ENCODE measurements around the gene SLMAP. TPM values are rescaled to one million over a fixed set of nuclear protein-coding genes. Genes with fewer than 3 reads are reported as not detected.

SLMAP gene
- total RNA-seq, 1 donor from 2014 or later, result 71.4 TPM

- Mint-ChIP-seq H3K4me3 (ENCODE audit: unreplicated experiment) (no peak overlapping the region), H3K4me1 (ENCODE audit: low read depth, unreplicated experiment) (peaks cover 30% of the 10 kb centered on the region), H3K27me3 (ENCODE audit: low read depth, unreplicated experiment) (no peaks in the 10 kb centered on the region), H3K36me3 (ENCODE audit: low read depth, unreplicated experiment) (no peaks in the 10 kb centered on the region), H3K27ac (ENCODE audit: unreplicated experiment) (peak overlapping the region; percentile 31), H3K9me3 (ENCODE audit: unreplicated experiment) (no peaks in the 10 kb centered on the region)
- TF ChIP-seq CTCF (IDR thresholded peaks at IDR 0.05; ENCODE audit: insufficient read depth, low read depth, low read length) (no peak), EZH2 (IDR thresholded peaks at IDR 0.05; ENCODE audit: insufficient read depth, low read length) (no peak)
- Histone ChIP-seq H3K4me1 (ENCODE audit: insufficient read depth, low read length) (no peaks in the 10 kb centered on the region), H3K79me2 (ENCODE audit: insufficient read depth, low read length) (peaks cover 54% of the 10 kb centered on the region), H3K4me3 (ENCODE audit: insufficient read depth, low read depth, low read length) (no peak overlapping the region), H3K4me2 (ENCODE audit: low read length) (no peak overlapping the region), H2AFZ (ENCODE audit: low read depth, low read length) (no peak overlapping the region), H3K27me3 (ENCODE audit: insufficient read depth, low read length) (no peaks in the 10 kb centered on the region), H3K9ac (ENCODE audit: low read length) (no peak overlapping the region), H3K9me3 (ENCODE audit: insufficient read depth, low read depth, low read length) (no peaks in the 10 kb centered on the region), H4K20me1 (ENCODE audit: insufficient read depth, low read length) (peaks cover 52% of the 10 kb centered on the region), H3K27ac (ENCODE audit: low read depth, low read length) (no peak overlapping the region), H3K36me3 (ENCODE audit: insufficient read depth, low read length) (no peaks in the 10 kb centered on the region)
- FAIRE-seq (peak; percentile 13), DNase-seq (ENCODE audit: low read depth) (no peak)
These were observed 71.0 kb downstream of the SLMAP start for GRCh38 chr3:57826952-57827723.

- no peak overlapping the region for H3K27ac ChIP-seq (ENCODE audit: low read depth, low read length)
- no peaks in the 10 kb centered on the region for H3K4me1 ChIP-seq (ENCODE audit: insufficient read depth, low read length)
- Mint-ChIP-seq H3K36me3 (ENCODE audit: low read depth, unreplicated experiment) (no peaks in the 10 kb centered on the region), H3K4me1 (ENCODE audit: low read depth, unreplicated experiment) (peaks cover 28% of the 10 kb centered on the region), H3K27ac (ENCODE audit: unreplicated experiment) (no peak overlapping the region), H3K9me3 (ENCODE audit: unreplicated experiment) (no peaks in the 10 kb centered on the region), H3K4me3 (ENCODE audit: unreplicated experiment) (no peak overlapping the region), H3K27me3 (ENCODE audit: low read depth, unreplicated experiment) (no peaks in the 10 kb centered on the region)
- no peak overlapping the region for H2AFZ ChIP-seq (ENCODE audit: low read depth, low read length)
- FAIRE-seq (no peak), DNase-seq (ENCODE audit: low read depth) (no peak)
- H3K9ac ChIP-seq (ENCODE audit: low read length), result no peak overlapping the region
- no peak overlapping the region for H3K4me2 ChIP-seq (ENCODE audit: low read length)
- no peak overlapping the region for H3K4me3 ChIP-seq (ENCODE audit: insufficient read depth, low read depth, low read length)
- peaks cover 51% of the 10 kb centered on the region for H3K79me2 ChIP-seq (ENCODE audit: insufficient read depth, low read length)
- H4K20me1 ChIP-seq (ENCODE audit: insufficient read depth, low read length), result peaks cover 47% of the 10 kb centered on the region
- no peak for TF ChIP-seq EZH2 (IDR thresholded peaks at IDR 0.05; ENCODE audit: insufficient read depth, low read length)
- TF ChIP-seq CTCF (IDR thresholded peaks at IDR 0.05; ENCODE audit: insufficient read depth, low read depth, low read length), result no peak
- no peaks in the 10 kb centered on the region for H3K9me3 ChIP-seq (ENCODE audit: insufficient read depth, low read depth, low read length)
- H3K27me3 ChIP-seq (ENCODE audit: insufficient read depth, low read length), result no peaks in the 10 kb centered on the region
- H3K36me3 ChIP-seq (ENCODE audit: insufficient read depth, low read length), result no peaks in the 10 kb centered on the region
These were observed 71.6 kb downstream of the SLMAP start for GRCh38 chr3:57827757-57828156.

GRCh38 chr3:57832486-57832885 lies 76.4 kb downstream of the SLMAP start:
- H3K9ac ChIP-seq (ENCODE audit: low read length), result no peak overlapping the region
- H3K36me3 Mint-ChIP-seq (ENCODE audit: low read depth, unreplicated experiment), result no peaks in the 10 kb centered on the region

More at GRCh38 chr3:57832486-57832885, 76.4 kb downstream of the SLMAP start:
- Histone ChIP-seq H3K27ac (ENCODE audit: low read depth, low read length) (no peak overlapping the region), H3K9me3 (ENCODE audit: insufficient read depth, low read depth, low read length) (no peaks in the 10 kb centered on the region), H3K36me3 (ENCODE audit: insufficient read depth, low read length) (no peaks in the 10 kb centered on the region), H3K27me3 (ENCODE audit: insufficient read depth, low read length) (no peaks in the 10 kb centered on the region), H2AFZ (ENCODE audit: low read depth, low read length) (no peak overlapping the region), H3K4me2 (ENCODE audit: low read length) (no peak overlapping the region), H3K4me1 (ENCODE audit: insufficient read depth, low read length) (no peaks in the 10 kb centered on the region), H3K4me3 (ENCODE audit: insufficient read depth, low read depth, low read length) (no peak overlapping the region), H4K20me1 (ENCODE audit: insufficient read depth, low read length) (peaks cover 21% of the 10 kb centered on the region), H3K79me2 (ENCODE audit: insufficient read depth, low read length) (peaks cover 20% of the 10 kb centered on the region)
- Mint-ChIP-seq H3K27ac (ENCODE audit: unreplicated experiment) (no peak overlapping the region), H3K4me1 (ENCODE audit: low read depth, unreplicated experiment) (peaks cover 2% of the 10 kb centered on the region), H3K4me3 (ENCODE audit: unreplicated experiment) (no peak overlapping the region), H3K9me3 (ENCODE audit: unreplicated experiment) (no peaks in the 10 kb centered on the region), H3K27me3 (ENCODE audit: low read depth, unreplicated experiment) (no peaks in the 10 kb centered on the region)
- FAIRE-seq (no peak), DNase-seq (ENCODE audit: low read depth) (no peak)
- no peak for TF ChIP-seq CTCF (IDR thresholded peaks at IDR 0.05; ENCODE audit: insufficient read depth, low read depth, low read length)
- TF ChIP-seq EZH2 (IDR thresholded peaks at IDR 0.05; ENCODE audit: insufficient read depth, low read length), result no peak
